ENCODE data around the gene ATP8B1. TPM values are rescaled to one million over a fixed set of nuclear protein-coding genes. Genes with fewer than 3 reads are reported as not detected.

Gene ATP8B1
- total RNA-seq, 1 experiment from 2014 or later, result 24.8 TPM

GRCh38 chr18:57834616-57835015 is 31.5 kb upstream of the ATP8B1 start:
- Histone ChIP-seq H3K4me1 (ENCODE audit: insufficient read depth, low read length) (peaks cover 6% of the 10 kb centered on the region; the same call in 1 of the 2 replicates), H4K20me1 (ENCODE audit: low read length) (no peaks in the 10 kb centered on the region), H3K9me2 (replicated peaks; ENCODE audit: low read length) (no peaks in the 10 kb centered on the region), H3K79me2 (ENCODE audit: low read length) (no peaks in the 10 kb centered on the region), H3K27ac (ENCODE audit: low read length) (no peak overlapping the region), H3K4me2 (ENCODE audit: low read length) (no peak overlapping the region), H3K9me3 (ENCODE audit: low read length) (no peaks in the 10 kb centered on the region), H3K36me3 (ENCODE audit: low read depth, low read length) (no peaks in the 10 kb centered on the region), H3K9ac (ENCODE audit: low read length) (no peak overlapping the region), H2AFZ (ENCODE audit: low read length) (no peak overlapping the region), H3K4me3 (ENCODE audit: low read length) (no peak overlapping the region), H3F3A (ENCODE audit: low read length, unreplicated experiment) (no peaks in the 10 kb centered on the region), H3K27me3 (ENCODE audit: low read length) (no peaks in the 10 kb centered on the region)
- no peak for ATAC-seq
- ChIA-PET POLR2A (ENCODE audit: unreplicated experiment) (no interaction called here), CTCF (no interaction called here)
- TF ChIP-seq CTCF (conservative IDR thresholded peaks at IDR 0.05; ENCODE audit: low read depth, low read length), result no peak
- TF ChIP-seq EZH2phosphoT487 (IDR thresholded peaks at IDR 0.05; ENCODE audit: borderline replicate concordance, low read length), result no peak
- no peak for TF ChIP-seq EZH2 (IDR thresholded peaks at IDR 0.05; ENCODE audit: low read length, unreplicated experiment)
- DNase-seq, result no peak
- BruUV-seq (replicated peaks), result no TSS peak
- intact Hi-C loops (cut with micrococcal nuclease), result no loop called here

- Histone ChIP-seq H2AFZ (ENCODE audit: low read length) (peak overlapping the region; percentile 64), H3K36me3 (ENCODE audit: low read depth, low read length) (no peaks in the 10 kb centered on the region), H3K9me3 (ENCODE audit: low read length) (no peaks in the 10 kb centered on the region), H3F3A (ENCODE audit: low read length, unreplicated experiment) (no peaks in the 10 kb centered on the region), H3K4me1 (ENCODE audit: insufficient read depth, low read length) (no peaks in the 10 kb centered on the region), H3K9me2 (replicated peaks; ENCODE audit: low read length) (no peaks in the 10 kb centered on the region), H3K4me3 (ENCODE audit: low read length) (no peak overlapping the region), H3K27ac (ENCODE audit: low read length) (no peak overlapping the region), H3K9ac (ENCODE audit: low read length) (no peak overlapping the region), H4K20me1 (ENCODE audit: low read length) (no peaks in the 10 kb centered on the region), H3K27me3 (ENCODE audit: low read length) (no peaks in the 10 kb centered on the region), H3K79me2 (ENCODE audit: low read length) (no peaks in the 10 kb centered on the region), H3K4me2 (ENCODE audit: low read length) (peak overlapping the region; percentile 17)
- no peak for TF ChIP-seq CTCF (conservative IDR thresholded peaks at IDR 0.05; ENCODE audit: low read depth, low read length)
- TF ChIP-seq EZH2phosphoT487 (IDR thresholded peaks at IDR 0.05; ENCODE audit: borderline replicate concordance, low read length), result no peak
- no peak for TF ChIP-seq EZH2 (IDR thresholded peaks at IDR 0.05; ENCODE audit: low read length, unreplicated experiment)
- DNase-seq, result peak; percentile 23
- peak; percentile 65 for ATAC-seq
- no TSS peak for BruUV-seq (replicated peaks)
- POLR2A ChIA-PET (ENCODE audit: unreplicated experiment), result no interaction called here
- intact Hi-C loops (cut with micrococcal nuclease), result no loop called here
- CTCF ChIA-PET, result no interaction called here
Measured at GRCh38 chr18:57833441-57834101, 30.5 kb upstream of the ATP8B1 start.

GRCh38 chr18:57832730-57833129 is 29.6 kb upstream of the ATP8B1 start:
- intact Hi-C loops (cut with micrococcal nuclease), result no loop called here
- BruUV-seq (replicated peaks), result no TSS peak
- CTCF ChIA-PET, result no interaction called here

More at GRCh38 chr18:57832730-57833129, 29.6 kb upstream of the ATP8B1 start:
- no peak for DNase-seq
- no peak for TF ChIP-seq EZH2phosphoT487 (IDR thresholded peaks at IDR 0.05; ENCODE audit: borderline replicate concordance, low read length)
- TF ChIP-seq EZH2 (IDR thresholded peaks at IDR 0.05; ENCODE audit: low read length, unreplicated experiment), result no peak
- POLR2A ChIA-PET (ENCODE audit: unreplicated experiment), result no interaction called here
- Histone ChIP-seq H3K4me2 (ENCODE audit: low read length) (no peak overlapping the region), H3K4me1 (ENCODE audit: insufficient read depth, low read length) (no peaks in the 10 kb centered on the region), H3K4me3 (ENCODE audit: low read length) (no peak overlapping the region), H3K79me2 (ENCODE audit: low read length) (no peaks in the 10 kb centered on the region), H3K27ac (ENCODE audit: low read length) (no peak overlapping the region), H3K27me3 (ENCODE audit: low read length) (no peaks in the 10 kb centered on the region), H3K9ac (ENCODE audit: low read length) (no peak overlapping the region), H3K36me3 (ENCODE audit: low read depth, low read length) (no peaks in the 10 kb centered on the region), H3F3A (ENCODE audit: low read length, unreplicated experiment) (no peaks in the 10 kb centered on the region), H4K20me1 (ENCODE audit: low read length) (no peaks in the 10 kb centered on the region), H3K9me3 (ENCODE audit: low read length) (no peaks in the 10 kb centered on the region), H2AFZ (ENCODE audit: low read length) (no peak overlapping the region), H3K9me2 (replicated peaks; ENCODE audit: low read length) (no peaks in the 10 kb centered on the region)
- ATAC-seq, result no peak
